Kidney tubule cell (primary cell): ENCODE measurements around the gene ATP6V1F.
"Not testable (repeated sequence)": the region's sequence is repeated elsewhere in the genome, so short reads cannot be mapped to it uniquely, and the experiment has no call there.

ENCODE experiments used
- DNase-seq: peaks from one replicate; pipeline ENCODE4 v3.0.0-alpha.2; 2018; ENCODE audit warnings: low spot score

Gene ATP6V1F

GRCh38 chr7:128903621-128904361 is 41.1 kb downstream of the ATP6V1F start:
- DNase-seq = no peak

- peak; percentile 61 for DNase-seq
Measured at GRCh38 chr7:128904381-128905197, 41.9 kb downstream of the ATP6V1F start.

- DNase-seq = no peak
Measured at GRCh38 chr7:128906001-128906765, 43.5 kb downstream of the ATP6V1F start.

- no peak for DNase-seq
Measured at GRCh38 chr7:128906766-128907559, 44.3 kb downstream of the ATP6V1F start.

- DNase-seq = no peak
Measured at GRCh38 chr7:128908750-128909624, 46.3 kb downstream of the ATP6V1F start.

- peak; percentile 87 for DNase-seq
Measured at GRCh38 chr7:128909625-128910568, 47.2 kb downstream of the ATP6V1F start.

- peak; percentile 48 for DNase-seq
Measured at GRCh38 chr7:128910569-128910945, 47.9 kb downstream of the ATP6V1F start, which contains the start of gene KCP. Gene KCP (minus strand): TSS chr7:128910709. CDS start chr7:128910676, 33 bp downstream.

GRCh38 chr7:128911423-128912031 is 48.9 kb downstream of the ATP6V1F start:
- DNase-seq = peak; percentile 83

GRCh38 chr7:128912281-128912680 is 49.6 kb downstream of the ATP6V1F start:
- DNase-seq = no peak

GRCh38 chr7:128912709-128913495 is 50.2 kb downstream of the ATP6V1F start:
- DNase-seq = not testable (repeated sequence)

- DNase-seq = no peak
Measured at GRCh38 chr7:128913870-128914565, 51.4 kb downstream of the ATP6V1F start.

GRCh38 chr7:128914566-128915151 is 52.0 kb downstream of the ATP6V1F start:
- DNase-seq = no peak

GRCh38 chr7:128915271-128915819 is 52.7 kb downstream of the ATP6V1F start:
- no peak for DNase-seq
